D721Med (cell line): ENCODE measurements around the gene RICTOR.

ENCODE experiments used
- DNase-seq: peaks from one replicate; pipeline ENCODE4 v3.0.0; 2011; ENCODE audit warnings: low spot score; ENCODE audit not compliant: insufficient read length
- FAIRE-seq: peaks from 2 replicates; lab custom pipeline; 2011; peaks lifted over from hg19 to GRCh38; lab: Jason Lieb, UNC
- TF ChIP-seq, protein P1 (sequence below): IDR thresholded peaks from 2 replicates; pipeline ENCODE4 v1.5.1; 2012; ENCODE audit warnings: mild to moderate bottlenecking, control low read depth; ENCODE audit not compliant: insufficient read depth; ENCODE audit errors: missing control alignments

RICTOR gene

GRCh38 chr5:38931731-38932130 lies 142.5 kb downstream of the RICTOR start:
- FAIRE-seq (no peak), DNase-seq (no peak)
- TF ChIP-seq, protein P1, sequence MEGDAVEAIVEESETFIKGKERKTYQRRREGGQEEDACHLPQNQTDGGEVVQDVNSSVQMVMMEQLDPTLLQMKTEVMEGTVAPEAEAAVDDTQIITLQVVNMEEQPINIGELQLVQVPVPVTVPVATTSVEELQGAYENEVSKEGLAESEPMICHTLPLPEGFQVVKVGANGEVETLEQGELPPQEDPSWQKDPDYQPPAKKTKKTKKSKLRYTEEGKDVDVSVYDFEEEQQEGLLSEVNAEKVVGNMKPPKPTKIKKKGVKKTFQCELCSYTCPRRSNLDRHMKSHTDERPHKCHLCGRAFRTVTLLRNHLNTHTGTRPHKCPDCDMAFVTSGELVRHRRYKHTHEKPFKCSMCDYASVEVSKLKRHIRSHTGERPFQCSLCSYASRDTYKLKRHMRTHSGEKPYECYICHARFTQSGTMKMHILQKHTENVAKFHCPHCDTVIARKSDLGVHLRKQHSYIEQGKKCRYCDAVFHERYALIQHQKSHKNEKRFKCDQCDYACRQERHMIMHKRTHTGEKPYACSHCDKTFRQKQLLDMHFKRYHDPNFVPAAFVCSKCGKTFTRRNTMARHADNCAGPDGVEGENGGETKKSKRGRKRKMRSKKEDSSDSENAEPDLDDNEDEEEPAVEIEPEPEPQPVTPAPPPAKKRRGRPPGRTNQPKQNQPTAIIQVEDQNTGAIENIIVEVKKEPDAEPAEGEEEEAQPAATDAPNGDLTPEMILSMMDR, result no peak

- TF ChIP-seq, protein P1, result no peak
- DNase-seq (no peak), FAIRE-seq (no peak)
Measured at GRCh38 chr5:38929838-38930237, 144.4 kb downstream of the RICTOR start.

GRCh38 chr5:38927470-38927869 lies 146.7 kb downstream of the RICTOR start:
- DNase-seq (no peak), FAIRE-seq (no peak)
- TF ChIP-seq, protein P1, result no peak

DNA sequence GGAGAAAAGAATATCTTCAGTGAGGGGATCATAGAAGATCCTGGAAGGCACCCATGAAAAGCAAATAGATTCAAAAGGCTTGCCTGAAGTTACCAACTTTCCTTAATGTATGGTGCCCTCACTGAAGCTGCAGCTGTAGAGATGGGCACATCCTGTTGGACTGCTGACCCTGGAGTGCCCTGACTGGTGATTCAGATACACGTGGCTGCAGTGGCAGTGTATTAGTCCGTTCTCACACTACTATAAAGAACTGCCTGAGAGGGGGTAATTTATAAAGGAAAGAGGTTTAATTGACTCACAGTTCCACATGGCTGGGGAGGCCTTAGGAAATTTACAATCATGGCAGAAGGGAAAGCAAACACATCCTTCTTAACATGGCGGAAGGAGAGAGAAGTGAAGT lies 148.1 kb downstream of the RICTOR start:
- TF ChIP-seq, protein P1, result no peak
- DNase-seq (no peak), FAIRE-seq (no peak)

- TF ChIP-seq, protein P1, result no peak
- DNase-seq, result no peak
- no peak for FAIRE-seq
Measured at GRCh38 chr5:38925154-38925925, 148.9 kb downstream of the RICTOR start.

DNA sequence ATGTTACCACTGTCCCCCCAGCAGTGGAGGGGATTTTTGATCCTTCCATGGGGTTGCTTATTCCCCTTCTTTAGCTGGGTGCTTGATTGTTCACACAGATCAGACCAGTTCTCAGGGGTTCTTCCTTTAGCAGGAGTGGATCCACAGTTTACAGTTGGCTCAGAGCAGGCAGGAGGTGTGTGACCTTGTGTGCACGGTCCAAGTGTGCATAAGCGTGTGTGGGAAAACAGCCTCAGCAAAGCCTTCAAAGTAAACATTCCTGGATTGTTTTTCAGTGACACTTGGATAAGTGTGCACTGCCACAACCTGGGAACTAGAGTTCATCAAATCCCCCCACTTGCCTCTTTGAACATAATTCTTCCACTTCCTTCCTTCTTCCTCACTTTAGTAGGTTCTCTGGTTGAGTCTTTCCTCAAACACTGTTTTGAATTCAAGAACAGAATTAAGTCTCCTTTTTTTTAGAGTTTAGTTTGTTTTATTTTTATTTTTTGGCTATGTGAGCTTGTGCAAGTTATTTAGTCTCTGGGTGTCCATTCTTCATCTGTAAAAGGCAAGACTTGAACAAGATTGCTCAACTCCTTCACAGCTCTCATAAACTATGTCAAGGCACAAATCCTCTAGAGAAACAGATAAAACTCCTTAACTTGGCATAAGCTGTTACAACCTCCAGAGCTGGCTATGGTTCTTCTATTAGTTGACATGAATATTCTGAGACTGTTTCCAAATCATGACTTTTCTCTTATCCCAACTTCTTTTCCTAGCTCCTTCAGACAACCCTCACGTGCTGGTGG lies 150.3 kb downstream of the RICTOR start:
- DNase-seq (no peak), FAIRE-seq (no peak)
- TF ChIP-seq, protein P1, result no peak
